NCI-H2196 (cell line): ENCODE measurements around the gene SPOCK2.

Experiments used
- DNase-seq: peaks from one replicate; lab custom pipeline; 2025; ENCODE audit not compliant: unreplicated experiment; lab: John Stamatoyannopoulos, UW

The SPOCK2 gene

DNA sequence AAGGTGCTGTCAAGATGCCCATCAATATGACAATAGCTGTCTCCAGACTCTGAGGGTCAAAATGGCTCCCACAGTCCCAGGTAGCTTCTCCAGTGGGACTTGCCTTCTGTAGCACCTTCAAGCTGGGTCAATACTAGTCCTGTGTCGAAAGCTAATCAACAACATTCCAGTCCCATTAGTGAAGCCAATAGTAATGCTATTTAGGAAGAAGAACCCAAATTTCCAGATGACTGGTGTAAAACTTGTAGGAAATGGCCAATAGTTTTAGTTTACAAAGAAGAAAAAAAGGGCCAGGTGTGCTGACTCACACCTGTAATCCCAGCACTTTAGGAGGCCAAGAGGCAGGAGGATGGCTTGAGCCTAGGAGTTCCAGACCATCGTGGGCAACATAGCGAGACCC, 2.0 kb upstream of the SPOCK2 start:
- no peak for DNase-seq

DNA sequence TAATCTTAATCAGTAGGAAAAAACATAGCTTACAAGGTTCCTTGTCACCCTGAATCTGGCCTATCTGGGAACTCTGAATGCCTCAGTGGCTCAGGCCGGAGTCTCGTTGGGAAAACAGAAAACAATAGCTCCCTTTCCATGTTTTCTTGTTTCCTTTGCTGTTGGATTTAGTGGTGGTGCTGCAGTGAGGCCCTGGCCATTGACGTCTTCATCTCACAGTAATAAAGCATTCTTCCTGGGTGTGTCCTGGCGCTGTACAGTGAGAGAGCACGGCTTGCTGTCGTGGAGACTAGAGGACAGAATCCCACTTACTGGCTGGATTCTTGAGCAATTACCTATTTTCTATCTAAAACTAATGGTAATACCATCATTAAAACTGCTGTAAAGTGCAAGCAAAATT, 1.3 kb upstream of the SPOCK2 start:
- no peak for DNase-seq

DNA sequence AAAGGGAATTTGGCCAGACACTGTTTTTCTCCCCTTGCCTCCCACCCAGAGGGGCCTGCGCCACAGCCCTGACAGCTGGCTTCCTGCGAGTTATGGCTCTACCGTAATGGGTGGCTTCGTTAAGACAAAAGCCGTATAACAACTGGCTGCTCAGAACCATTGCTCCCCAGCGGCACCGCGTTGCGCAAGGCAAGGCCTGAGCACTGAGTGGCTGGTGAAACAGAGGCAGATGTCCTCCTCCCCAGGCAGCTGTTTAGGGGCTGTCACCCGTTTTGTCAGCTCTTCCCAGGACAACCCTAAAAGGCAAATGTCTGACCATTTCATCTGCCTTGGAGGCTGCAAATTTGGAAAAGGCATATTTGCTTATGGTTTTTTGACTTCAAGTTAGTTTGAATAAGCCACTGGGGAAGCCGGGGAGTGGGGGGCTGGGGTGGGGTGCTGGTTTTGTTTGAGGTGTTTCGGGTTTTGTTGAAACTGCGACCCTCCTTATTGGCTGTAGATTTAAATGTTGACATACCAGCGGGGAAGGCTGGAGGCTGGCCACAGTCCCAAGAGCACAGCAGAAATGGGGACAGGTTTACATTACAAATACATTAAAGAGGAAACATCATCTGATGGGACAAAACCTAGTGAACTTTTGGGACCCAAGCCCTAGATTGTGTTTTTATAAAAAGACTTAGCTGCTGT, 681 bp upstream of the SPOCK2 start:
- no peak for DNase-seq

DNA sequence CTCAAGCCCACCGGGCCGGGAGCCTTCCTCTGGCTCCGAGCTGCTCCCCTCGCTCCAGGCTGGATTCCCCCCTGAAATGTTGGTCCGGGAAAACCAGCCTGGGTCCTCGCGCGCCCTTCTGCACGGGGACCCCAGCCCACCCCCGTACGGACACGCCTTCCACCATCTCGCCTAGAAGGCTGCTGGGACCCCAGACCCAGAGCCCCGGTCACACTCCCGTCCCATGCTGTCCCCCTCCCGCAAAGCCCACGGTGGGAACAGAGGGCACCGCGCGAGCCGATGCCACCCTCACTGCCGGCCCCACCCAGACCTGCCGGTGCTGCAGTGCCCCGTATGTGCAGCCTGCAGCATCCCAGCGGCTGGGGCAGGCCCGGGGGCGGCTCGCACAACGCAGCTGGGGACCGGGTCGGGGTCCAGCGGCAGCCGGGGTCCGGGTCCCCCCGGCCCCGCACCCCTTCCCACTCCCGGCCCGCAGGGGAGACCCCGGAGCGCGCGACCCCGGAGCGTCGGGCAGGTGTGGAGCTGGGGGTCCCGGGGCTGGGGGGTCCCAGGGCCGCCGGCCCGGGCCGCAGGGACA, 871 bp downstream of the SPOCK2 start:
- DNase-seq = no peak

DNA sequence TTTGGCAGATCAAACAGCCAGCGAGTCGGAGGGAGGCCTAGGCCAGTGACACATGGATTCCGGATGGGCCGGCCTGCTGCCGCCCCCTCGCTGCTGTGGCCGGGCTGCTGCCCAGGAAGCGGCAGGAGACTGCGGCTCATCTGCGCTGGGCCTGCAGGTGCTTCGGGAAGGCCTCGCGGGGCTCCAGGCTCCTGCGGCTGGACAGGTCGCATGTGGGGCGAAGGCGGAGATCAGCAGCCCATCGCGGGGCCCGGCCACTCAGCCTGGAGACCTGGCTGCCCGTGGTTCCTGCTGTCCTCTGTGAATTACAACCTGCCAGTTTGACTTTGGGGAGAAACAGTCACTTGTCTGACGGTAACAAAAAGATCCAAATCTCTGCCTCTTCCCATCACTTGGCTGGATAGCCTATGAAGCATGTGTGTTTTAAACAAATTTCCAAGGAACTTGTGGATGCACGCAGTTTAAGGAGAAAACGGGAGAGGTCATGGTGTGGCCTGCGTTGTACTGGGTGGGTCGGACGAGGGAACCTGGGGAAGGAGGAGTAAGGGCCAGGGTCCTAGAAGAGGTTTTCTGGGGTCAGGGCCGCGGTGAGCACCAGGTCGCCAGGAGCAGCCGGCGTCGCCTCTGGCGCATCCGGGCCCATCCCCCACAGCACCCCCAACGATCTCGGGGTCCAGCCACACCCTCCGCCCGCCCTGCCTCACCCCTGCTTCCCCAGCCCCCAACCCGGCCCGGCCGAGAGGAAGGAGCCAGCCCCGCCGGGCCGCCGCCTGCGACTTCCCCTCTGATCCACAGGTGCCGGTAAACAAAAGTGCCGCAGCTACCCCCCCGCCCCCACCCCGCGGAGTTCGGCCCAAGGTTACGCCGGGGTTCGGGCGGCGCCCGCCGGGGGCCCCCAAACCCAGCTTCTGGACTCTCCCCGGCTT, 1.6 kb downstream of the SPOCK2 start:
- DNase-seq = no peak

DNA sequence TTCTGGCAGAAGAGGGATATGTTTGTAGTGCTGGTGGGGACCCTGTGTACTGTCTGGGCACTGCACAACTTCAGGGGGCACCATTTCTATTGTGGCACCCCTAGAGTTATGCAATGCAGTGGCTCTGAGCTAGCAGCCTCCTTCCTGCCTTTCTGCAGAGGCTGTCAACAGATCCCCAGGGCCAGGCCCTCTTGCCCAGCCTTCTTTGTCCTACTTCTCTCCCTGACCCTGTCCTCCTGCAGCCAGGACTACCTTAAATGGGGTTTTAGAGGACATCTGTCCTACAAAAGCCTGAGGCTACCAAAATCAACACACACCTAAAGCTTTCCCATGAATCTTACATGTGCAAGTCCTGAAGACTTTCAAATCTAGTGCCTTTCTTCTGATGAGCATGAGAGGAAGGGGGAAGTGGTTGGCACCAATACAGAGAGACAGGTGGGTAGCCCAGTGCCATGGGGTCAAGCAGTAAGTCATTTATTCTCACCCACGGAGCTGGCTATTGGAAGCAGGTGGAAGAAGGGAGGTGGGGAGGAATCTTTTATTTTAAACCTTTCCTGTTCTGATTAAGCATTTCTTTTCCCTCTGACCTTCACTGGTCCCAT, 2.4 kb downstream of the SPOCK2 start:
- DNase-seq = no peak

DNA sequence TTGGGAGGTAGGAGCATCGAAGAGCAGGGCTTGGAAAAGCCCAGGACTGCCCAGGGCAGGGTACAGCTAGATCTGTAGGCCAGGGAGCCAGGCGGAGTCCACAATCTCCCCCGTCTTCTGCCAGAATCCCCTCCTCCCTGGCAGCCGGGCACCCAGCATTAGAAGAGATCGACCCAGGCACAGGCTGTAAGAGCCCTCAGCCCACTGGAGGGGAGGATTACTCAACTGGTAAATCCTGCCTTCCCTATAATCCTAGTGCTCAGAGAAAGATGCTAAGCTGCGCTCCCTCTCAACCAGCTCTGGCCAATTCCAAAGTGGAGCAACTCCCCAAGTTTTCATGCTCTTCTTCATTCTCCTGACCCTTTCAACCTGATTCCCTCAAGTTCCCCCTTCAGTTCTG, 3.2 kb downstream of the SPOCK2 start:
- no peak for DNase-seq

DNA sequence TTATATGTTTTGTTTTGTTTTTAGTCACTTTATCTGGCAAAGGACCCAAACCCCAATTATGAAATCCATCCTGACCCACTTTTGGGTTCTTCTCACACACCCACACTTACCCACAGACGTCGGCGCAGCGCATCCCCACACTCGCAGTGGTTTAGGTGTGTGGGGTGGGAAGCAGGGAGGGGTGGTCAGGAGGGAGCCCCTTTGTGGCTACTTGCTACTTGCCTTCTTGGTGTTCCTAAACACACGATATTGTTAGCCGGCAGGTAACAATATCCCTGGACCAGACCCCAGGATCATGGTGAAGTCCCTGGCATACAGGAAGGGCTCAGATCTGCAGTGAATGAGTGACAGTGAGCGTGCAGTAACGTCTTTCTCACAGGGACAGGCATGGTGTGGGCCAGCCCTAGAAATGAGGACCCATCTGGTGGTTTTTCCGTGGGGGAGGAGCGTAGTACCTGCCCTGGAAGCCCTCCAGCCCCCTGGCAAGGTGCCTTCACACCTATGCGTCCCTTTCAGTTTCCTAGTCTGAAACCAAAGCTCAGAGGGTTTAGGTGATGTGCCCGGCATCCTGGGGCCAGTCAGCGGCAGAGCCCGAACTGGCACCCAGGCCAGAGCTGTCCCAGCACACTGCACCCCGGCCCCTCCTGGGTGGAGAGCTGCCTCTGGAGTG, 4.4 kb downstream of the SPOCK2 start:
- no peak for DNase-seq

DNA sequence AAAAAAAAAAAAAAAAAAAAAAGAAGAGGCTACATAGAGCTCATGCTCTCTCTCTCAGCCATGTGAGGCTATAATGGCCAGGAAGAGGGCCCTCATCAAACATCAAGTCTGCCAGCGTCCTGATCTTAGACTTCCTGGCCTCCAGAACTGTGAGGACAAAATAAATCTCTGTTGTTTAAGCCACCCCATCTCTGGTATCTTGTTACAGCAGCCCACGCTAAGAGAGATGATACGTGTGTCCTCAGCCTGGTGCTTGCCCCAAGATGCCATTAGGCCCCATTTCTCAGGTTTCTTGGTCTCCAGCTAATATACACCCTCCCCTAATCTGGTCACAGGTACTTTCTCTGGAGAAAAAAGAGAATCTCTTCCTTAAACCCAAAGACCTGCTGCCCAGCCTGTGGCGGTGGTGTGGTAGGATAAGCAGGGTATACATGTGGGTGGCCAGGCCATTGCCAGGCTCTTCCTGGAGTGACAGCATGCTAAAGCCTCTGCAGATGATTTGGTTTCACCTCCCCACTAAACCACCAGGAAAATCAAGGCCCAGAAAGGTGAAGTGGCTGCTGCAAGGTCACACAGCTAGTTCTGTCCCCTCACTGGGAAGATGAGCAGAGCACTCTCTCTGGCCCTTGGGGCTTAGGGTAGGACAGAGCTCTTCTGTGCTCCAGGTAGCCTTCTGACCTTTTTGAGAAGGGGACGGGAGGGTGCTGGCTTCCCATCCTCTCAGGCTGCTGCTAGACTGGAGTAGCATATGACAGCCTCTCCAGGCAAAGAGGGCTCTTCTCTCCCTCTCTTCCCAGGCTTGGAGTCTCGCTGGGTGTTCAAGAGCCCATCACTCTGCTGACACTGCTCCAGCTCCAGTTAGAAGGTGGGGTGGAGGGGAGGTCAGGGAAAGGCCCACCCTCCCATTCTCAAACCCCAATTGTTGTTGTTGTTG, 5.2 kb downstream of the SPOCK2 start:
- no peak for DNase-seq

DNA sequence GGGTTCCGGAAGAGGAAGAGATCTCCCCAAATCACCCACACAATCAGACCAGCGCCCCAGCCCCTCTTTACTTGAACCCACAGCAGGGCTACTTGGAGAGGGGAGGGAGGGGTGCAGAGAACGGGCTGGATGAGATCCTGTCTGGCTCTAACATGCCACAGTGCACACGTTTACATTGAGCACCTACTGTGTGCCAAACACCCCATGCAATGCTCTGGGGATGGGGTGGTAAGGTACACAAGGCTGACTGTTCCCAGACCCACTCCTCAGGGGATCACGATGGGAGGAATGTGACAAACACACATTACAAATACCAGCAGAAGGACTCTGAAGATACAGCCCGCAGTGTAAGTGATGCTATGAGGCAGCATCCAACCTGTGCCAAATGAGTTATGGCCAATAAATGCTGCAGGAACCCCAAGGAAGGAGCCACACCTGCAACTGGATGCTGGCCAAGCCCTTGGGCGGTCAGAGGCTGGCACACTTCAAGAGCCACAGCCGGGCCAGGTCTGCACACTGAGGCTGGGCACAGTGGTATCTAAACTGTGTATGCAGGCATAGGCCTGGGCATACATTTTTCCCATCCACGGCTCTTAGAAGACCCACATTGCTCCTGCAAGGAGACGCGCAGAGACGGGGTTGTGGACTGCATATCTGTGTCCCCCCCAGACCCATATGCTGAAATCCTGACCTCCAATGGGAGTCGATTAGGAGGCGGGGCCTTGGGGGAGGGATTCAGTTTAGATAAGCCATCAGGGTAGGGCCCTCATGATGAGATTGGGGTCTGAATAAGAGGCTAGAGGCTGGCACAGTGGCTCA, 6.4 kb downstream of the SPOCK2 start:
- DNase-seq = no peak

DNA sequence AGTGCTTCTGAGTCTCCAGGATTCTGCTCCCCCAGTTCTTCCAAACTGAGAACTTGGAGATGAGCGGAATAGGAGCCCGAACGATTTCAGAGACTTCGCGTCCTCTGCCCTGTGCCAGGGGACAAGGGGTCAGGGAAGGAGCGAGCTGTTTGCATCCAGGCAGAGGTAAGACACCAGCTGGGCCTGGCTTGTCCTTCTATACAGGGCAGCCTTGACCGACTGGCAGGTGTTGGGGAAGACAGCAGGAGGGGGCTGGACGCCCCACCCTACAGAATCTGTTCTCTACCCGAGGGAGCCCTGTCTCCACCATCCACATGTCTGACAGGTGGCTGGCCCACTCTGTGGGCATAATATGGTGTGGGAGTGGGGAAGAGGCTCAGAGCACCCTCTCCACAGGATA, 7.1 kb downstream of the SPOCK2 start:
- no peak for DNase-seq

DNA sequence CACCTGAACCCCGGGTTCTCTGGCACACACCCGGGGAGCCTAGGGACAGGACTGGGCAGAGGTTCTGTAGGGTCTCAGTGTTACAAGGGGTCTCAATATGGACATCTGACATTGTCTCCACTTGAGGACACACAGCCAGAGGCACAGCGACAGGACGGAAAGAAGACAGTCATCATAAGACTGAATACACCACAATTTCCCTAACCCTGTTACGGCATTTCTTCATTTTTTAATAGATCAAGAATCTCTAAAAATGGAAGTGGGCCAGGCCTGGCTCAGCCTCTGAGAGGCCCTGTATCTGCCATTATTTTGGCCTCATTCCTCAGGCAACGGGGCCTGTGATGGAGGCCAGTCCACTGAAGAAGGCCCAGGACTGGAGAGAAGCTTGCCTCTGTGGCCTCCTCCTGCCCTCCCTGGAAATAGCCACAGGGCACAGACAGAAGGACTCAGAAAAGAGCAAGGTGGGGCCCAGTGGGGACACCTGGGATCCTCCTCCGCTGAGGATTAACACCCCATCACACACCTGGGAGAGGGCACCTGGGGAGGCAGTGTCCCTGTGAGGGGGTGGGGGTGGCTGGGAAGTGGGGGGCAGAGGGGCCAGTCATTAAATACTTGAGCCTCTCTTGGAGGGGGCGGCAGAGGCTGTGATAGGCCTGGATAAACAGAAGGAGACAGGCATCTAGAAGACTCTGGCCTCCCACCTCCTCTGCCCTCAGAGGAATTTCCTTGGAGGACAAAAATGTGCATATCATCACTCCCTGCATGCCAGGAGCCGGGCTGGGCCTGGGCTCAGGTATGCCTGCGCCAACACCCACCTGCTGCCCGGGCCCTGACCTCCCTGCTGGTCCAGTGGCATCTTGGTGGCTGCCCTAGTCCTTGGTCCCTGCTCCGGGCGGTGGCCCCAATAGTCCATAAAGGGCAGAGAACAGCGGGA, 8.0 kb downstream of the SPOCK2 start:
- DNase-seq = no peak

DNA sequence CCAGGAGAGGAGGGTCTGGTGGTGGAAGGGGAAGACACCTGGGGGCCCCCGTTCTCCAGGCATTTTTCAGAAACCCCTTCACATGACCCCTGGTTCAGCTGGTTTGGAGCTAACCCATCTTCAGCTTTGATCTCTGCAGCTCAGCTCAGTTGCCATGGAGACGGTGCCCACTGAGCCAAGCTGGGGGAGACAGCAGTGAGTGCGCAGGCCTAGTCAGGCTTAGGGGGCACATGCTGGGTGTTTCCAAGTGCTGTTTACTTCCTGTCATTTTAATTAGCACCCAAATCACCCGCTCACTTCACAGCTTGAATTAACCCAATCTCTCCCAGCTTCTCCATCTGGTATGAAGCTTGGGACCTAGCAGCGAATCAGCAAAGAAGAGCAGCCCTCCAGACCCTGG, 9.0 kb downstream of the SPOCK2 start:
- DNase-seq = no peak

DNA sequence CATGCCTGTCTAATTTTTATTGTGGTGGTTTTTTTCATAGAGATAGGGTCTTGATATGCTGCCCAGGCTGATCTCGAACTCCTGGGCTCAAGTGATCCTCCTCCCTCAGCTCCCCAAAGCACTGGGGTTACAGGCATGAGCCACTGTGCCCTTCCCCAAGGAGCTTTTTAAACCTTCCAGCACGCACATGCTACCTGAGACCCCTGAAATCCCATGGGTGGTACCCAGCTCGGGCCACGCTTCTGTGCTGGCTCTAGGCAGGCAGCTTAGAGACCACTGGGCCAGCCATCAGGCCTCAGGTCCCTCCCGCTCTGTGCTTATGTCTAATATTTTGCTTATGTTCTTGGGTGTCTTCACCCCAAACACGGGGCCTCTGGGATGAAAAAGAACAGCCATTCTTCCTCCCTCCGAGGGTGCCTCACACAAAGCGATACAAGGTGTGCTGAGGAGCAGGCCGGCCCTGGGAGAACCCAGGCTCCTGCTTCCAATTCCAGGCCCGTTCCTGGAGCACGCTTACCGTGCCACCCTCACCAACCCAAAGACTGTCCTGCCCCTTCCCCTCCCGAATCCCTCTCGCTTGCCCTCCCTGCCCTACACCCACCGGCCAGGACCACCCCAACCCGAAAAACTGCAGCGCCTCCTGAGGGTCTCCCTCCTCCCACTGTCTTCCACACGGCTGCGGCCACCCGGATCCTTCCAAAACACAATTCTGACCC, 10.9 kb downstream of the SPOCK2 start:
- DNase-seq = no peak

DNA sequence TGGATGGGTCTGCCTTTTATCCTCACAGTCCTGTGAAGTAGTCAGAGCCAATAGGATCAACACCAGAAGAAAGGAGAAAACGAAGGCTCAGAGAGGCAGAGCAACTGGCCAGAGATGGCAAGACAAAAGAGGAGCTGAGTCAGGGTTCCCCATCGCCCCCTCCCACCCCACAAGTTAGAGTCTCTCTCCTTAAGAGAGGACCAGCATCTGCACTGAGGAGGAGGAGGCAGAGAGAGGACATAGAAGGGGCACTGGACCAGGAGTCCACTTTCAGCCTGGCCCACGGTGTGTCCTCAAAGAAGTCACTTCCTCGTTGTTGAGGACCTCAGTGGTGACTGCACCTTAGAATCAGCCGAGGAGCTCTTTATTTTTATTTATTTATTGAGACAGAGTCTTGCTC, 11.6 kb downstream of the SPOCK2 start:
- no peak for DNase-seq

DNA sequence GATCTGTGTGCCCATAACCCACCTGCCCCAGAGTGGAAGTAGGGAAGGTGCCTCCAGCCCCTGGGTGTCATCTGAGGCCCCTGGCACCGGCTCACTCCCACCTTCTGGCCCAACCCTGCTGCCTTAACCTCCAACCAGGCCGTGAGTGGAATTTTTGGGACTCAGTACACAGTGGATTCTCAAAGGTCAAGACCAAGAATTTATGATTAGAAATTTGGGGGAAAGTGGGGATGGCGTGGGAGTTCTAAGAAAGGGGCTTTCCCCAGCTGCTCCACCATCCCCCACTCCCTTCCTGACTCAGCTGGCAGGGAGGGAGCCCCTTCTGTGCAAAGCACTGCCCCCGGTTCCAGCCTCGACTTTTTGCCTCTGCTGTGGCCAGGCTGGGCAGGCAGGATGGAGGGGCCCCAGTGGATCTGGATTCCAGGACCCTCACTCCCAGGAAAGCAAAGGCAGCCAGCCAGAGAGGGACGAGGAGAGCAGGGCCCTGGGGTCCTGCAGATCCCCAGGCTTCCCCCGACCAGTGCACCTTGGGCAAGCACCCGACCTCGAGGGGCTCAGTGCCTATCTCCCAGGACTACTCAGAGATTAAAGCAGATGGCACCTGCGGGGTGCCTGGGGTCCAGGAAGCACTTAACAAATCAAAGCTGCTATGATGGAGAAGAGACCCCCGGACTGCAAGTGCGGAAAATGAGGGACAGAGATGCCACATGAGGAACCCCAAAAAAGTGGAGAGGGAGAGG, 12.8 kb downstream of the SPOCK2 start:
- DNase-seq = no peak
